ENCODE data around the gene TYR.

DNA sequence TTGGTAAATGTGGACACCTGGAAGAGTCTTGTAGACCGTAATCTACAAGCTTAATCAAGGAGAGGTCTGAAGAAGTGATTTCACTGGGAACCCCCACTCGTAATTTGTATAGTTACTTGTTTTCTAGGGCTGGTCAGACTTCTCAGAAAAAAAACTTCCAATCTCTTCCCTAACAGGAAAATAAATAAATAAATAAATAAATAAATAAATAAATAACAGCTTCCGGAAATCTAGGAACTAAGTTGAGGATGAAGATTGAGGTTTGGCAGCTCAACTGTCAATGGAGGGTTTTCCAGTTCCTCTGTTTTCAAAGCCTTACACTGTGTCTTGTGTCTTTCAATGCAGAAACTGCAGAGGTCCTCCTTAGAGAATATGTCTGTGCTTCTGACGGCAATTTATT, 17.7 kb upstream of the TYR start:
- TF ChIP-seq, protein P1, sequence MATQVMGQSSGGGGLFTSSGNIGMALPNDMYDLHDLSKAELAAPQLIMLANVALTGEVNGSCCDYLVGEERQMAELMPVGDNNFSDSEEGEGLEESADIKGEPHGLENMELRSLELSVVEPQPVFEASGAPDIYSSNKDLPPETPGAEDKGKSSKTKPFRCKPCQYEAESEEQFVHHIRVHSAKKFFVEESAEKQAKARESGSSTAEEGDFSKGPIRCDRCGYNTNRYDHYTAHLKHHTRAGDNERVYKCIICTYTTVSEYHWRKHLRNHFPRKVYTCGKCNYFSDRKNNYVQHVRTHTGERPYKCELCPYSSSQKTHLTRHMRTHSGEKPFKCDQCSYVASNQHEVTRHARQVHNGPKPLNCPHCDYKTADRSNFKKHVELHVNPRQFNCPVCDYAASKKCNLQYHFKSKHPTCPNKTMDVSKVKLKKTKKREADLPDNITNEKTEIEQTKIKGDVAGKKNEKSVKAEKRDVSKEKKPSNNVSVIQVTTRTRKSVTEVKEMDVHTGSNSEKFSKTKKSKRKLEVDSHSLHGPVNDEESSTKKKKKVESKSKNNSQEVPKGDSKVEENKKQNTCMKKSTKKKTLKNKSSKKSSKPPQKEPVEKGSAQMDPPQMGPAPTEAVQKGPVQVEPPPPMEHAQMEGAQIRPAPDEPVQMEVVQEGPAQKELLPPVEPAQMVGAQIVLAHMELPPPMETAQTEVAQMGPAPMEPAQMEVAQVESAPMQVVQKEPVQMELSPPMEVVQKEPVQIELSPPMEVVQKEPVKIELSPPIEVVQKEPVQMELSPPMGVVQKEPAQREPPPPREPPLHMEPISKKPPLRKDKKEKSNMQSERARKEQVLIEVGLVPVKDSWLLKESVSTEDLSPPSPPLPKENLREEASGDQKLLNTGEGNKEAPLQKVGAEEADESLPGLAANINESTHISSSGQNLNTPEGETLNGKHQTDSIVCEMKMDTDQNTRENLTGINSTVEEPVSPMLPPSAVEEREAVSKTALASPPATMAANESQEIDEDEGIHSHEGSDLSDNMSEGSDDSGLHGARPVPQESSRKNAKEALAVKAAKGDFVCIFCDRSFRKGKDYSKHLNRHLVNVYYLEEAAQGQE (IDR thresholded peaks at IDR 0.05) = no peak
- TF ChIP-seq, protein P2, sequence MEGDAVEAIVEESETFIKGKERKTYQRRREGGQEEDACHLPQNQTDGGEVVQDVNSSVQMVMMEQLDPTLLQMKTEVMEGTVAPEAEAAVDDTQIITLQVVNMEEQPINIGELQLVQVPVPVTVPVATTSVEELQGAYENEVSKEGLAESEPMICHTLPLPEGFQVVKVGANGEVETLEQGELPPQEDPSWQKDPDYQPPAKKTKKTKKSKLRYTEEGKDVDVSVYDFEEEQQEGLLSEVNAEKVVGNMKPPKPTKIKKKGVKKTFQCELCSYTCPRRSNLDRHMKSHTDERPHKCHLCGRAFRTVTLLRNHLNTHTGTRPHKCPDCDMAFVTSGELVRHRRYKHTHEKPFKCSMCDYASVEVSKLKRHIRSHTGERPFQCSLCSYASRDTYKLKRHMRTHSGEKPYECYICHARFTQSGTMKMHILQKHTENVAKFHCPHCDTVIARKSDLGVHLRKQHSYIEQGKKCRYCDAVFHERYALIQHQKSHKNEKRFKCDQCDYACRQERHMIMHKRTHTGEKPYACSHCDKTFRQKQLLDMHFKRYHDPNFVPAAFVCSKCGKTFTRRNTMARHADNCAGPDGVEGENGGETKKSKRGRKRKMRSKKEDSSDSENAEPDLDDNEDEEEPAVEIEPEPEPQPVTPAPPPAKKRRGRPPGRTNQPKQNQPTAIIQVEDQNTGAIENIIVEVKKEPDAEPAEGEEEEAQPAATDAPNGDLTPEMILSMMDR (IDR thresholded peaks at IDR 0.05; ENCODE audit: low read depth, low read length, missing input control) = no peak
- TF ChIP-seq HNF4G (IDR thresholded peaks at IDR 0.05) (no peak), YY1 (IDR thresholded peaks at IDR 0.05) (no peak), FOXA1 (IDR thresholded peaks at IDR 0.05) (no peak), TAF1 (conservative IDR thresholded peaks at IDR 0.05) (no peak), GABPA (IDR thresholded peaks at IDR 0.05 in 1 of 2, conservative IDR thresholded peaks at IDR 0.05 in 1 of 2) (no peak), RAD21 (IDR thresholded peaks at IDR 0.05) (no peak), SP1 (IDR thresholded peaks at IDR 0.05) (no peak)
- TF ChIP-seq, protein P3, sequence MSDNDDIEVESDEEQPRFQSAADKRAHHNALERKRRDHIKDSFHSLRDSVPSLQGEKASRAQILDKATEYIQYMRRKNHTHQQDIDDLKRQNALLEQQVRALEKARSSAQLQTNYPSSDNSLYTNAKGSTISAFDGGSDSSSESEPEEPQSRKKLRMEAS (IDR thresholded peaks at IDR 0.05) = no peak
